ENCODE data around the gene MAP3K3. TPM values are rescaled to one million over a fixed set of nuclear protein-coding genes. Genes with fewer than 3 reads are reported as not detected.
A peak's percentile ranks its signal among the peaks of the same experiment; 100 is the strongest.

Gene MAP3K3
- total and polyA plus RNA-seq, 2 experiments from 2014 or later, result 8.6 to 36.7 TPM

- no peak overlapping the region for H3K4me2 ChIP-seq (ENCODE audit: unreplicated experiment)
- H3K9me3 ChIP-seq (ENCODE audit: low read depth), result no peaks in the 10 kb centered on the region
- TF ChIP-seq EZH2 (IDR thresholded peaks at IDR 0.05; ENCODE audit: insufficient read depth, poor library complexity, severe bottlenecking) (no peak), EZH2phosphoT487 (IDR thresholded peaks at IDR 0.05; ENCODE audit: insufficient read depth, low read depth) (no peak)
- H4K20me1 ChIP-seq (ENCODE audit: insufficient read depth), result no peaks in the 10 kb centered on the region
- H3K4me3 ChIP-seq, result no peak overlapping the region
- no peak overlapping the region for H3K27ac ChIP-seq
- peaks cover 6% of the 10 kb centered on the region for H3K79me2 ChIP-seq (ENCODE audit: insufficient read depth)
- in situ Hi-C loops (cut with MboI), result no loop called here
- H2AFZ ChIP-seq, result no peak overlapping the region
- peaks cover 1% of the 10 kb centered on the region for H3K4me1 ChIP-seq (ENCODE audit: insufficient read depth)
- DNase-seq, result no peak
- 95 to 99% methylated on average over 3 of the region's 3 CpGs for WGBS, 2 experiments (ENCODE audit: low coverage in 1 of 2, low lambda C conversion rate in 2 of 2, missing lambda C conversion rate in 2 of 2)
- H3K36me3 ChIP-seq (ENCODE audit: low read depth), result peaks cover 18% of the 10 kb centered on the region
- H3K9me2 ChIP-seq (ENCODE audit: insufficient read depth), result no peaks in the 10 kb centered on the region
- H3K27me3 ChIP-seq (replicated peaks; ENCODE audit: insufficient read depth), result no peaks in the 10 kb centered on the region
- no peak overlapping the region for H3K9ac ChIP-seq
- no peaks in the 10 kb centered on the region for H3F3A ChIP-seq (ENCODE audit: insufficient read depth)
Measured at GRCh38 chr17:63595132-63595531, 27.1 kb upstream of the MAP3K3 start.

GRCh38 chr17:63596856-63597586 is 25.2 kb upstream of the MAP3K3 start:
- Histone ChIP-seq H4K20me1 (ENCODE audit: insufficient read depth) (no peaks in the 10 kb centered on the region), H3K4me3 (no peak overlapping the region), H3K27ac (no peak overlapping the region), H3K9me2 (ENCODE audit: insufficient read depth) (no peaks in the 10 kb centered on the region), H3K36me3 (ENCODE audit: low read depth) (peaks cover 10% of the 10 kb centered on the region; the same call in 1 of the 2 replicates), H3K9ac (no peak overlapping the region), H3K27me3 (replicated peaks; ENCODE audit: insufficient read depth) (no peaks in the 10 kb centered on the region), H3K4me1 (ENCODE audit: insufficient read depth) (peaks cover 4% of the 10 kb centered on the region), H2AFZ (no peak overlapping the region), H3K79me2 (ENCODE audit: insufficient read depth) (peaks cover 19% of the 10 kb centered on the region), H3F3A (ENCODE audit: insufficient read depth) (no peaks in the 10 kb centered on the region), H3K9me3 (ENCODE audit: low read depth) (no peaks in the 10 kb centered on the region), H3K4me2 (ENCODE audit: unreplicated experiment) (no peak overlapping the region)
- TF ChIP-seq EZH2 (IDR thresholded peaks at IDR 0.05; ENCODE audit: insufficient read depth, poor library complexity, severe bottlenecking) (no peak), EZH2phosphoT487 (IDR thresholded peaks at IDR 0.05; ENCODE audit: insufficient read depth, low read depth) (no peak)
- no peak for DNase-seq
- in situ Hi-C loops (cut with MboI), result no loop called here
- 75 to 79% methylated on average over 6 of the region's 6 CpGs for WGBS, 2 experiments (ENCODE audit: low coverage in 1 of 2, low lambda C conversion rate in 2 of 2, missing lambda C conversion rate in 2 of 2)

- Histone ChIP-seq H3K36me3 (ENCODE audit: low read depth) (peaks cover 10% of the 10 kb centered on the region; the same call in 1 of the 2 replicates), H3K4me3 (no peak overlapping the region), H3K4me2 (ENCODE audit: unreplicated experiment) (no peak overlapping the region), H3K27me3 (replicated peaks; ENCODE audit: insufficient read depth) (no peaks in the 10 kb centered on the region), H3F3A (ENCODE audit: insufficient read depth) (no peaks in the 10 kb centered on the region), H4K20me1 (ENCODE audit: insufficient read depth) (no peaks in the 10 kb centered on the region), H3K79me2 (ENCODE audit: insufficient read depth) (peaks cover 23% of the 10 kb centered on the region), H3K4me1 (ENCODE audit: insufficient read depth) (peaks cover 4% of the 10 kb centered on the region), H3K27ac (no peak overlapping the region), H3K9ac (no peak overlapping the region), H3K9me2 (ENCODE audit: insufficient read depth) (no peaks in the 10 kb centered on the region), H3K9me3 (ENCODE audit: low read depth) (no peaks in the 10 kb centered on the region), H2AFZ (no peak overlapping the region)
- TF ChIP-seq EZH2phosphoT487 (IDR thresholded peaks at IDR 0.05; ENCODE audit: insufficient read depth, low read depth), result no peak
- TF ChIP-seq EZH2 (IDR thresholded peaks at IDR 0.05; ENCODE audit: insufficient read depth, poor library complexity, severe bottlenecking), result no peak
- 95 to 97% methylated on average over 2 of the region's 2 CpGs for WGBS, 2 experiments (ENCODE audit: low coverage in 1 of 2, low lambda C conversion rate in 2 of 2, missing lambda C conversion rate in 2 of 2)
- no peak for DNase-seq
- in situ Hi-C loops (cut with MboI), result no loop called here
Measured at GRCh38 chr17:63598281-63598680, 23.9 kb upstream of the MAP3K3 start.

DNA sequence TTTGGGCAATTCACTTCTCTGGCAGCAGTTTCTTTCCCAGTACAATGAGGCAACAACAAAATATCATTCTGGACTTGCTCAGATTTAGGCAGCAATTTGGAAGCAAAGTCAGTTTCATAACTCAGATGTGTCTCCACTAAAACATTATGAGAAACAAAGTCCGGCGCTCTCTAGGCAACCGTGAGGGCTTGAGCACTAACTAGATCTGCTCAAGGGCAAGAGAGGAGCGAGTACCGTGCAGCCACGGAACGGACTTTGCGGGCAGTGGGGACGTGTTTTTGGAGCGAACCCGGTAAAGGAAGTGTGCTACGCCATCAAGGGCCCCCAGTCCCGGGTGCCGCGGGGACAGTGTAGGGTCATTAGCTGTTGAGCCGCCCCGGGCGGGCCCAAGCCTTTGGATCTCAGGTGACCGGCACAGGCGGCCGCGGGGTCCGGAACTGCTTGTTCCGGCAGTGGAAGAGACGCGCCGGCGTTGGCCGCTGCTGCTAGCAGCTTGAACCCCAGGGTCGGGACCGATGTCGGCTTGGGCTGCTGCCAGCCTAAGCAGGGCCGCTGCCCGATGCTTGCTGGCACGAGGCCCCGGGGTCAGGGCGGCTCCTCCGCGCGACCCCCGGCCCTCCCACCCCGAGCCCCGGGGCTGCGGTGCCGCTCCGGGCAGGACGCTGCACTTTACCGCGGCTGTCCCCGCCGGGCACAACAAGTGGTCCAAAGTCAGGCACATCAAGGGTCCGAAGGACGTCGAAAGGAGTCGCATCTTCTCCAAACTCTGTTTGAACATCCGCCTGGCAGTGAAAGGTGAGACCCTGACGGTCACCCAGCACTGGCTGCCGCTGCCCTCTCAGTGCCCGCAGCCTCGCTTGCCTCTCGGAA is 21.4 kb upstream of the MAP3K3 start, which contains the start of gene TACO1:
TACO1 (plus strand) TSS at position 327 of the 870 bp plus-strand sequence; CDS start at position 516, 189 bp downstream.
- H3K9me3 ChIP-seq (ENCODE audit: low read depth), result no peaks in the 10 kb centered on the region
- H4K20me1 ChIP-seq (ENCODE audit: insufficient read depth), result no peaks in the 10 kb centered on the region
- H3K4me1 ChIP-seq (ENCODE audit: insufficient read depth), result peaks cover 4% of the 10 kb centered on the region
- WGBS, 2 experiments (ENCODE audit: low coverage in 1 of 2, low lambda C conversion rate in 2 of 2, missing lambda C conversion rate in 2 of 2), result 1% methylated on average over 54 to 60 of the region's 61 CpGs
- H3F3A ChIP-seq (ENCODE audit: insufficient read depth), result no peaks in the 10 kb centered on the region
- DNase-seq, result peak; percentile 86
- H3K4me2 ChIP-seq (ENCODE audit: unreplicated experiment), result peak within 1 kb of the TSS; percentile 88
- peak within 1 kb of the TSS; percentile 90 for H3K9ac ChIP-seq
- no peak for TF ChIP-seq EZH2 (IDR thresholded peaks at IDR 0.05; ENCODE audit: insufficient read depth, poor library complexity, severe bottlenecking)
- TF ChIP-seq EZH2phosphoT487 (IDR thresholded peaks at IDR 0.05; ENCODE audit: insufficient read depth, low read depth), result no peak
- peaks cover 23% of the 10 kb centered on the region for H3K79me2 ChIP-seq (ENCODE audit: insufficient read depth)
- H3K9me2 ChIP-seq (ENCODE audit: insufficient read depth), result no peaks in the 10 kb centered on the region
- H3K36me3 ChIP-seq (ENCODE audit: low read depth), result peaks cover 4% of the 10 kb centered on the region; the same call in 1 of the 2 replicates
- H3K4me3 ChIP-seq, result peak within 1 kb of the TSS; percentile 82
- peak within 1 kb of the TSS; percentile 43 for H3K27ac ChIP-seq
- no peaks in the 10 kb centered on the region for H3K27me3 ChIP-seq (replicated peaks; ENCODE audit: insufficient read depth)
- H2AFZ ChIP-seq, result peak within 1 kb of the TSS; percentile 97
- in situ Hi-C loops (cut with MboI), result no loop called here
